ENCODE results near the gene CNTNAP2.
"Not testable (repeated sequence)": the region's sequence is repeated elsewhere in the genome, so short reads cannot be mapped to it uniquely, and the experiment has no call there.

Gene CNTNAP2

GRCh38 chr7:147567043-147567442, 1450.4 kb downstream of the CNTNAP2 start:
- no peak for DNase-seq (ENCODE audit: low read depth)

GRCh38 chr7:147569116-147569913, 1452.7 kb downstream of the CNTNAP2 start:
- DNase-seq (ENCODE audit: low read depth): no peak

- no peak for DNase-seq (ENCODE audit: low read depth)
Observed at GRCh38 chr7:147570390-147570789, 1453.8 kb downstream of the CNTNAP2 start.

GRCh38 chr7:147571436-147572185, 1455.0 kb downstream of the CNTNAP2 start:
- DNase-seq (ENCODE audit: low read depth): no peak

- peak; percentile 27 for DNase-seq (ENCODE audit: low read depth)
Observed at GRCh38 chr7:147578196-147578595, 1461.6 kb downstream of the CNTNAP2 start.

- no peak for DNase-seq (ENCODE audit: low read depth)
Observed at GRCh38 chr7:147579148-147579547, 1462.5 kb downstream of the CNTNAP2 start.

GRCh38 chr7:147584771-147585193, 1468.2 kb downstream of the CNTNAP2 start:
- DNase-seq (ENCODE audit: low read depth): no peak

GRCh38 chr7:147586110-147586509, 1469.5 kb downstream of the CNTNAP2 start:
- no peak for DNase-seq (ENCODE audit: low read depth)

GRCh38 chr7:147586526-147586925, 1469.9 kb downstream of the CNTNAP2 start:
- DNase-seq (ENCODE audit: low read depth): no peak

- no peak for DNase-seq (ENCODE audit: low read depth)
Observed at GRCh38 chr7:147593271-147594057, 1476.9 kb downstream of the CNTNAP2 start.

- no peak for DNase-seq (ENCODE audit: low read depth)
Observed at GRCh38 chr7:147595042-147595441, 1478.4 kb downstream of the CNTNAP2 start.

- DNase-seq (ENCODE audit: low read depth): not testable (repeated sequence)
Observed at GRCh38 chr7:147598687-147599086, 1482.1 kb downstream of the CNTNAP2 start.

- no peak for DNase-seq (ENCODE audit: low read depth)
Observed at GRCh38 chr7:147605323-147605722, 1488.7 kb downstream of the CNTNAP2 start.

GRCh38 chr7:147607157-147607800, 1490.7 kb downstream of the CNTNAP2 start:
- no peak for DNase-seq (ENCODE audit: low read depth)

GRCh38 chr7:147611431-147611830, 1494.8 kb downstream of the CNTNAP2 start:
- DNase-seq (ENCODE audit: low read depth): no peak

- DNase-seq (ENCODE audit: low read depth): no peak
Observed at GRCh38 chr7:147635288-147635687, 1518.7 kb downstream of the CNTNAP2 start.

GRCh38 chr7:147636553-147636952, 1520.0 kb downstream of the CNTNAP2 start:
- no peak for DNase-seq (ENCODE audit: low read depth)

GRCh38 chr7:147638566-147638965, 1522.0 kb downstream of the CNTNAP2 start:
- DNase-seq (ENCODE audit: low read depth): no peak

- DNase-seq (ENCODE audit: low read depth): no peak
Observed at GRCh38 chr7:147639037-147639436, 1522.4 kb downstream of the CNTNAP2 start.

GRCh38 chr7:147639751-147640150, 1523.2 kb downstream of the CNTNAP2 start:
- DNase-seq (ENCODE audit: low read depth): no peak

GRCh38 chr7:147640821-147641220, 1524.2 kb downstream of the CNTNAP2 start:
- DNase-seq (ENCODE audit: low read depth): no peak

GRCh38 chr7:147646568-147646967, 1530.0 kb downstream of the CNTNAP2 start:
- DNase-seq (ENCODE audit: low read depth): no peak

Measured in EH (cell line).